Activated B cell treated with CpG ODN at 0.5 μM for 24 hours (primary cell): ENCODE results near the gene IL16. TPM values are rescaled to one million over a fixed set of nuclear protein-coding genes. Genes with fewer than 3 reads are reported as not detected.

Source experiments
- ATAC-seq: fragments of 200-7000 bp; cut with Tn5 transposase; one replicate; pipeline ENCODE4 v1.10.0; 2021; ENCODE audit warnings: low read depth, mild to moderate bottlenecking, moderate library complexity
- CTCF ChIA-PET: fragments of 350-600 bp; sonication (Branson Sonifier 250); formaldehyde crosslinking; loops from one replicate; lab custom pipeline; 2021; ENCODE audit warnings: antibody characterized with exemption; lab: Charles Lee
- POLR2A ChIA-PET: fragments of 350-600 bp; sonication (Branson Sonifier 250); formaldehyde crosslinking; loops from one replicate; lab custom pipeline; 2021; ENCODE audit warnings: antibody characterized with exemption; lab: Charles Lee
- DNase-seq: peaks from one replicate; pipeline ENCODE4 v3.0.0; 2022
- H3K27ac Mint-ChIP-seq: one replicate; pipeline ENCODE4 v1.8.0; 2020; ENCODE audit warnings: mixed read lengths
- H3K27me3 Mint-ChIP-seq: one replicate; pipeline ENCODE4 v1.8.0; 2021; ENCODE audit warnings: mixed read lengths
- H3K36me3 Mint-ChIP-seq: one replicate; pipeline ENCODE4 v1.8.0; 2021; ENCODE audit warnings: low read depth, mixed read lengths
- H3K4me1 Mint-ChIP-seq: one replicate; pipeline ENCODE4 v1.8.0; 2021; ENCODE audit warnings: mixed read lengths
- H3K4me3 Mint-ChIP-seq: one replicate; pipeline ENCODE4 v1.8.0; 2020; ENCODE audit warnings: mild to moderate bottlenecking, mixed read lengths
- H3K9me3 Mint-ChIP-seq: one replicate; pipeline ENCODE4 v1.8.0; 2020; ENCODE audit warnings: mixed read lengths
- intact Hi-C: fragments of 100-400 bp; cut with micrococcal nuclease; formaldehyde crosslinking; loops from one replicate; pipeline ENCODE4 v1.15.1; 2024
- total RNA-seq: library from RNA; stranded (reverse); gene quantifications from 2 replicates; pipeline ENCODE4 v1.2.3, GENCODE V29; 2022
- TF ChIP-seq, protein P1 (sequence below): fragments of 200-600 bp; IDR thresholded peaks from one replicate; pipeline ENCODE4 v1.8.0; 2022; ENCODE audit warnings: antibody characterized with exemption, mild to moderate bottlenecking

The IL16 gene
- total RNA-seq, 1 donor from 2014 or later, result 206 TPM

DNA sequence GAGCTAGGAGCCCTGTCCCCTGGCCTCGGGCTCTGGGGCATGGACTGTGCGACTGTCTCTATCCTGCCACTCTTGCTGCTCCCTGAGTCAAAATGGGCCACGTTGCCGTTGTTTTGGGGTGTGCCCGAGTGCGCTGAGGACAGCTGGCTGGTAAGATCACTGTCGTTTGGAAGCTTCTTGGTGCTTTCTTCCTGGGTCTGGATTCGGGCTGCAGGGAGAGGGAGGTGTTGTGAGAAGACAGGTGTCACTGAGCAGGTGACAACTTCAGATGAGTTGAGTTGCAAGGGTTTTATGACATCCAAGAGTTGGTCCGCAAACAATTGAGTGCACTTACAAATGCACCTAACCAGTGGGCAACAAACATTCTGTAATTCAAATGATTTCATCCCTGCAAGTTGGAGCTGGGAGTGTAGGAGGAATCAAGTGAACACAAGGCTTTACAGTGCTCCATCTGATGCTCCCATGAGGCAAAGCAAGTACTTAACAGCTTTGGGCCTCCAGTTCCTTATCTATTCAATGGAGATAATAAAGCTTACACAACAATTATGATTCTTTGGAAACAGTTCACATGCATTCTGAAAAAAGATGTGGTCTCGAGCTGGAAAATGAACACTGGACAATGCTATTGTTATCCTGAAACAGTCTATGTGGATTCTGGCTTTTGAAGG lies 138.2 kb downstream of the IL16 start:
- DNase-seq, result no peak
- TF ChIP-seq, protein P1, sequence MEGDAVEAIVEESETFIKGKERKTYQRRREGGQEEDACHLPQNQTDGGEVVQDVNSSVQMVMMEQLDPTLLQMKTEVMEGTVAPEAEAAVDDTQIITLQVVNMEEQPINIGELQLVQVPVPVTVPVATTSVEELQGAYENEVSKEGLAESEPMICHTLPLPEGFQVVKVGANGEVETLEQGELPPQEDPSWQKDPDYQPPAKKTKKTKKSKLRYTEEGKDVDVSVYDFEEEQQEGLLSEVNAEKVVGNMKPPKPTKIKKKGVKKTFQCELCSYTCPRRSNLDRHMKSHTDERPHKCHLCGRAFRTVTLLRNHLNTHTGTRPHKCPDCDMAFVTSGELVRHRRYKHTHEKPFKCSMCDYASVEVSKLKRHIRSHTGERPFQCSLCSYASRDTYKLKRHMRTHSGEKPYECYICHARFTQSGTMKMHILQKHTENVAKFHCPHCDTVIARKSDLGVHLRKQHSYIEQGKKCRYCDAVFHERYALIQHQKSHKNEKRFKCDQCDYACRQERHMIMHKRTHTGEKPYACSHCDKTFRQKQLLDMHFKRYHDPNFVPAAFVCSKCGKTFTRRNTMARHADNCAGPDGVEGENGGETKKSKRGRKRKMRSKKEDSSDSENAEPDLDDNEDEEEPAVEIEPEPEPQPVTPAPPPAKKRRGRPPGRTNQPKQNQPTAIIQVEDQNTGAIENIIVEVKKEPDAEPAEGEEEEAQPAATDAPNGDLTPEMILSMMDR, result no peak
- Mint-ChIP-seq H3K9me3 (no peaks in the 10 kb centered on the region), H3K36me3 (no peaks in the 10 kb centered on the region), H3K27me3 (no peaks in the 10 kb centered on the region), H3K4me3 (no peak overlapping the region), H3K27ac (no peak overlapping the region), H3K4me1 (peaks cover 22% of the 10 kb centered on the region)
- CTCF ChIA-PET, result interaction anchor here (1.0 to 9.4 kb wide), 8 partner anchors 41 to 180 kb away, joined by 3 to 158 read pairs (median 5); no protein-coding TSS in a partner anchor
- POLR2A ChIA-PET, result interaction anchor here (0.8 to 1.5 kb wide), 5 partner anchors 32 to 59 kb away, joined by 3 to 9 read pairs (median 3); no protein-coding TSS in a partner anchor
- no peak for ATAC-seq
- intact Hi-C loops, result no loop called here

DNA sequence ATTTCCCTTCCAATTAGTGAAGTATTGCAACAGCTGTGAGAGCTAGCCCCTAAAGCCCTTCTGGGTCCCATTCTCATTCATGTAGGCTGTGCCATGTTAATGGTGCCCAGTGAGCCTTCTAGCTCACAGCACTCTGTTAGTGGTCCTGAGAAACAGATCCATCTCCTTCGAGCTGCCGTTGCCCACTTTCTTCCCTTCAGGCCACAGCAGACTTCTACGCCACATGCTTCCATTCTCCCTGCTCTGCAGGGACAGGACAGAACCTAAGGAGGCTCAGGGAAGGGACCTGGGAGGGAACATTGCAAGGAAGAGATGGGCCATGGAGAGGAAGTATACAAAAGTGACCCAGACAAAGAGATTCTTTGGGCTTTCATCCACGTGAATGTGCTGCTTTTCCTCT lies 139.0 kb downstream of the IL16 start:
- intact Hi-C loops, result loop anchor here (1.0 kb wide), 3 partner anchors 60 to 229 kb away; no protein-coding TSS in a partner anchor
- H3K27me3 Mint-ChIP-seq, result no peaks in the 10 kb centered on the region
- H3K9me3 Mint-ChIP-seq, result no peaks in the 10 kb centered on the region
- no peak overlapping the region for H3K27ac Mint-ChIP-seq
- H3K36me3 Mint-ChIP-seq, result no peaks in the 10 kb centered on the region
- TF ChIP-seq, protein P1, result no peak
- ChIA-PET CTCF (interaction anchor here (1.0 to 9.4 kb wide), 7 partner anchors 43 to 181 kb away, joined by 3 to 158 read pairs (median 5); no protein-coding TSS in a partner anchor), POLR2A (interaction anchor here (0.8 to 1.5 kb wide), 5 partner anchors 33 to 60 kb away, joined by 3 to 9 read pairs (median 3); no protein-coding TSS in a partner anchor)
- H3K4me3 Mint-ChIP-seq, result no peak overlapping the region
- peaks cover 22% of the 10 kb centered on the region for H3K4me1 Mint-ChIP-seq
- DNase-seq (no peak), ATAC-seq (no peak)

DNA sequence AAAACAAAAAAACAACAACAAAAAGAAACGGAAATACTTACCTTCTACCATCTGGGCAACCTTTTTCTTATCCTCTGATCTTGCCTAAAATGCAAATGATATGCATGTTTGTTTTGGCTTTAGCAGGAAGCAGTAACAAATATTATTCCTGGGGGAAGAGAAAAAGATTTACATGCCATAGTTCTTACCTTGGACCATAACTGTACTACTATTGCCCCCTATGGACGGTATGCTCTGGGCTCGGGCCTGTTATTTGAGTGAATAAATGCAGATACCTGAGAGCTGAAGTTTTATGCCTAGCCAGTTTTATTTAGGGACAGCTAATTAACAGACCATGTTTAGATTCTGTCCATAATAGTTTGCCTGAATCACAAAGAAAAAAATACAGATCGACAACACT lies 139.9 kb downstream of the IL16 start:
- ChIA-PET POLR2A (interaction anchor here (0.8 to 1.5 kb wide), 2 partner anchors 35 to 44 kb away, joined by 3 read pairs; no protein-coding TSS in a partner anchor), CTCF (interaction anchor here (0.6 to 9.4 kb wide), 17 partner anchors 17 to 286 kb away, joined by 3 to 158 read pairs (median 5); no protein-coding TSS in a partner anchor)
- ATAC-seq, result peak; percentile 61
- intact Hi-C loops, result loop anchor here (1.0 kb wide), 3 partner anchors 61 to 230 kb away; no protein-coding TSS in a partner anchor
- Mint-ChIP-seq H3K9me3 (no peaks in the 10 kb centered on the region), H3K4me1 (peaks cover 12% of the 10 kb centered on the region), H3K27ac (no peak overlapping the region), H3K36me3 (no peaks in the 10 kb centered on the region), H3K4me3 (no peak overlapping the region), H3K27me3 (no peaks in the 10 kb centered on the region)
- DNase-seq, result no peak
- TF ChIP-seq, protein P1, result no peak

DNA sequence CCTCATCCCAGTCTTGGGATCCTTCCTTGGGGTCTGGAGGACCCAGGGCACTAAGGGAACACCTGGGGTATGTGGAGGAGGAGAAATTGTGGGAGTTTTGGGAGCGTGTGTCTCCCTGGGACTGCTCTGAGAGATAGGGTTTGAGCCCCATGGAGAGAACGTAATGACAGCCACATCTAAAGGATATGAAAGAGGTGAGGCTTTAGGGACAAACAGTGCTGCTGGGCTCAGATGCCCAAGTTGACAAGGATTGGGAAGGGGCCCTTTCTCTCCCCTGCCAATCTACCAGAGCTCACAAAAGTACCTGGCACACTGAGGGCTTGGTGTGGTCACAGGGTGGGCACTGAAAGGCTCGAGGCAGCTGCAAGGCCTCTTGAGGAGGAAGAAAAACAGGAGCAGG lies 140.6 kb downstream of the IL16 start:
- peaks cover 10% of the 10 kb centered on the region for H3K4me1 Mint-ChIP-seq
- intact Hi-C loops, result no loop called here

More for the DNA sequence above, 140.6 kb downstream of the IL16 start:
- ChIA-PET CTCF (interaction anchor here (0.6 to 9.4 kb wide), 14 partner anchors 16 to 229 kb away, joined by 3 to 158 read pairs (median 5); no protein-coding TSS in a partner anchor), POLR2A (interaction anchor here (0.8 to 1.5 kb wide), 2 partner anchors 35 to 45 kb away, joined by 3 read pairs; no protein-coding TSS in a partner anchor)
- H3K27me3 Mint-ChIP-seq, result no peaks in the 10 kb centered on the region
- no peak for ATAC-seq
- H3K27ac Mint-ChIP-seq, result no peak overlapping the region
- no peak for DNase-seq
- H3K9me3 Mint-ChIP-seq, result no peaks in the 10 kb centered on the region
- H3K36me3 Mint-ChIP-seq, result no peaks in the 10 kb centered on the region
- H3K4me3 Mint-ChIP-seq, result no peak overlapping the region
- TF ChIP-seq, protein P1, result no peak
